Stimulated activated CD4-positive, alpha-beta T cell treated with anti-CD3 and anti-CD28 coated beads, Interleukin-4, amount 100 ng/mL, for 1 hour (primary cell): Measurements from ENCODE around the gene SULT1A2.
"Not testable (repeated sequence)": the region's sequence is repeated elsewhere in the genome, so short reads cannot be mapped to it uniquely, and the experiment has no call there.

Experiments
- DNase-seq: peaks from one replicate; pipeline ENCODE4 v3.0.0-alpha.2; 2020

SULT1A2 gene

GRCh38 chr16:28589930-28590329 is 6.9 kb downstream of the SULT1A2 start:
- no peak for DNase-seq

DNA sequence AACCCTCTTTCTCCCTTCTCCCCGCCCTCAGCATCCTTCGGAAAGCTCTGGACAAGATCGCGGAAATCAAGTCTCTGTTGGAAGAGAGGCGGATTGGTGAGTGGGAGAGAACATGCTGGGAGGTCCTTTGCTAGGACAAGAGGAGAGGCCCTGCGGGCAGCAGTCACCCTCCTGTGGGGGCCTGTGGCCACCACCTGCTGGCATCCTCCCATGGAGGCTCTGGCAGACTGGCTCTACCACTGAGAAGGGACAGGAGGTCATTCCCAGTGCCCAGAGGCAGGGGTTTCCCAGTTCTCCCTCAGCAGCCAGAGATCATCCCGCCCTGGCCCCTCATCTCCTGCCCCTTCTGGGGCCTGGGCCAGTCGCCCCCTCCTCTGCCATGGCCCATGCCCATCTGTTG is 7.8 kb downstream of the SULT1A2 start:
- no peak for DNase-seq

DNA sequence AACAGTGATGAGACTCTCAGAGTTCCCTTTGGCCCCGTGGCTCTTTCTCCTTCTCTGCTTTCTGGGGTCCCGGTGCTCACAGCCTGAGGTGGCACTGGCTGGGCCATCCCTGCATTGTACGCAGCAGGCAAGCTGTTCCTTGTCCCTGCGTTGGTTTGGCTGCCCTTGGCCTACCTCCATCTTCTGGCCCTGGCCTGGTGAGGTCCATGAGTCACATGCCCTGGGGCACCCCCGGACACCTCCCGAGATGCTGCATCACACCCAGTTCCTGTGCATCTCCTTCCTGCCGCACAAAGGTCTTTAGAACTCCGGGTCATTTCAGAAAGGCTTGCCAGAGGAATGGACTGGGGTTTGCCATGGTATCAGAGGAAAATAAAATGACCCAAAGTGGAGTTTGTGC is 9.5 kb downstream of the SULT1A2 start:
- no peak for DNase-seq

DNA sequence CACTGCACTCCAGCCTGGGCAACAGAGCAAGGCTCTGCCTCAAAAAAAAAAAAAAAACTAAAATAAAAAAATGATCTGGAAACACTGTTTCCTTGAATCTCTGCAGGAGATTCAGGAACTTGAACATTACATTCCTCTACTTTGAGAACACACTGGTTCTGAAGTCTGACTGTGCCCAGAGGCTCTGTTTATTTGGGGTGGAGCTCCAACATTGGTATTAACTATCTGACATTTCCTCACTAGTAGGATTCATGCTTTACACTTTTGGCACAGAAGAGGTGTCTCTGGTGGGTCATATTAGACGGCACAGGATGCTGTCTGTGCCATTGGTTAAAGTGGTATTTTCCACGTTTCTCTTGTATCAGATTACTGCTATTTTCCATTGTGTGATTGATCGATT is 10.4 kb downstream of the SULT1A2 start:
- DNase-seq = no peak

DNA sequence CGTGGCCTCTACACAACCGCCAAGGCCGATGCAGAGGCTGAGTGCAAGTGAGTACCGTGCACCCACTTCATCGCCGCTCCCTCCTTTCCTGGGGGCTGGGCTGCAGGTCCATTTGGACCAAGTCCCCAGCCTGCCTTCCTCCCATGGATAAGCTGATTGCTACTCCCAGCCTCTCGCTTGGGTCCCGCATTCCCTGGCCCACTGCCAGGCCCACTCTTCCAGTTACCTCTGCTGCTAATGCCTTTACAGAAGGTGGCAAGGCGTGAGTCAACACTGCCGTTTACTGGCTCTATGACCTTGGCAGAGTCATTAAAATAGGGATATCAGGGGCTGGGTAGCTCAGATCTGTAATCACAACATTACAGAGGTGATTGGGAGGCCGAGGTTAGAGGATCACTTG is 11.2 kb downstream of the SULT1A2 start:
- no peak for DNase-seq

DNA sequence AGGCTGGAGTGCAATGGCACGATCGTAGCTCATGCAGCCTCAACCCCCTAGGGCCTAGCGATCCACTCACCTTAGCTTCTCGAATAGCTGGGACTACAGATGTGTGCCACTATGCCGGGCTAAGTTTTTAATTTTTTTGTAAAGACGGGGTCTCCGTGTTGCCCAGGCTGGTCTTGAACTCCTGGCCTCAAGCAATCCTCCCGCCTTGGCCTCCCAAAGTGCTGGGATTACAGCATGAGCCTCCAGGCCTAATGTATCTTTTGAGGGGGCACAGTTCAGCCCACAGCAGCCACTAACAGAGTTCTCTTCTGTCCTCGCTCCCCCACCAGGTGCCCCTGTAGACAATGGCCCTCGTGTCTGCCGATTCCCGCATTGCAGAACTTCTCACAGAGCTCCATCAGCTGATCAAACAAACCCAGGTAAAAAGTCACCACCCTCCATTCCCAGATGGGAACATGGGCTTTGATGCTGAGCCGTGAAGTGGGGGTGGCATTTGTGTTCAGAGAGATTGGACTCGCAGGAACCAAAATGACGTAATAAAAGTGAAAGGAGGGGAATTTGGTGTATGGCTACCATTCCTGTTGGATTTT is 16.0 kb downstream of the SULT1A2 start:
- no peak for DNase-seq

- DNase-seq = no peak
Observed at GRCh38 chr16:28575446-28576109, 21.3 kb downstream of the SULT1A2 start.

DNA sequence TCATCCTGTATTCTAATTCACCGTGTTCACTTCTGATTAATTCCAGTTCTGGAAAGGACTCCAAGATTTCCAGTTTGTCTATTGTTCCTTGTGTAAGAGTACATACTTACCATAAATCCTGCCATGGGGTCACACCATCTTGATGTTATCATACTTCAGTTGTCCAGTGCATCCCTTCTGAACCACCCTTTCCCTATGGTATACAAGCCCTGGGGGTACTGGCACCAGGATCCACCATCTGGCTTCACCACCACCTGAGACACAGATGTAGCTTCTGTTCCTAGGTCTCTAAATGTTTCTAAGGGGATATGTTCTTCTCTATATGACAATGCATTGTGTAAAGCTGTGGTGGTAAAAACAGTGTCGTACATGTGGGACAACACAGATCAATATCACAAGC is 21.9 kb downstream of the SULT1A2 start:
- no peak for DNase-seq

DNA sequence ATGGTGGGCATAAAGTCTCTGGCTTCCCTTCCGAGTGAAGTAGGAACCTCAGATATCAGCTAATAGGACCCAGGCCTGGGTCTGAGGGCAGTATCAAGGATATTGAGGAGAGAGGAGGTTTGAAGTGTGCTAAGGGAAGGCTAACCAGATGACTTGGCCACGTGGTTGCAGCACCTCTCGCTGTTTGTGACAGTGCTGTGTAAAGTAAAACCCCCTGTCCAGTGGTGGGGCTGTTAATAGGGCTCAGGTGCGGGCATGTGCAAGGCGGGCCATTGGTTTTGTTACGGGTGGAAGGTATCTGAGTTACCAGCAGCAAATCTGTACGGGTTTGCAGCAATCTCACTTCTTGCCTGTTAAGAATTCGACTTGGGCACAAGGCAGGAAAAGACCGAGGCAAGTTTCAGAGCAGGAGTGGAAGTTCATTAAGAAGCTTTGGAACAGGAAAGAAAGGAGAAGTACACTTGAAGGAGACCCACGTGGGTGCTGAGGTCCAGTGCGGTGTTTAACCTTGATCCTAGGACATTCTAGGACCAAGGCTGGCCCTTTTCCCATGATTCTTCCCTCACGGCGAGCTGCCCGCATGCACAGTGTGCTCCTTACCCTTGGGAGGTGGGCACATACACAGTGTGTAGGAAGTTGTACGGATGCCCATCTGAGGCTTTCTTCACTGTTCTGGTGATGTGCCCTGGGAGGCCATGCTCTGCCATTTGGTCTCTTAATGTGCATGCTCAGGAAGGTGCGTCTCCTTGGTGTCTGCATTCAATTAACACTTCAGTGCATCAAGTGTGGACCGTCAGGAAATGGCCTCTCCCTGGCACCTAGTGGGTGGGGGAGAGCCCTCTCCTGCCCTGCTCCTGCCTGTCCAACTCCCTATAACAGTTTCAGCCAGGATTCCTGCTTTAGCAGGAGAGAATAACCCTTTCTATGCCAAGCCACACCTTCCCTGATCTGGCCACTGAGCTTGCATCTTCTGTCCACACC is 22.8 kb downstream of the SULT1A2 start:
- no peak for DNase-seq

GRCh38 chr16:28572696-28573510 is 23.9 kb downstream of the SULT1A2 start:
- no peak for DNase-seq

DNA sequence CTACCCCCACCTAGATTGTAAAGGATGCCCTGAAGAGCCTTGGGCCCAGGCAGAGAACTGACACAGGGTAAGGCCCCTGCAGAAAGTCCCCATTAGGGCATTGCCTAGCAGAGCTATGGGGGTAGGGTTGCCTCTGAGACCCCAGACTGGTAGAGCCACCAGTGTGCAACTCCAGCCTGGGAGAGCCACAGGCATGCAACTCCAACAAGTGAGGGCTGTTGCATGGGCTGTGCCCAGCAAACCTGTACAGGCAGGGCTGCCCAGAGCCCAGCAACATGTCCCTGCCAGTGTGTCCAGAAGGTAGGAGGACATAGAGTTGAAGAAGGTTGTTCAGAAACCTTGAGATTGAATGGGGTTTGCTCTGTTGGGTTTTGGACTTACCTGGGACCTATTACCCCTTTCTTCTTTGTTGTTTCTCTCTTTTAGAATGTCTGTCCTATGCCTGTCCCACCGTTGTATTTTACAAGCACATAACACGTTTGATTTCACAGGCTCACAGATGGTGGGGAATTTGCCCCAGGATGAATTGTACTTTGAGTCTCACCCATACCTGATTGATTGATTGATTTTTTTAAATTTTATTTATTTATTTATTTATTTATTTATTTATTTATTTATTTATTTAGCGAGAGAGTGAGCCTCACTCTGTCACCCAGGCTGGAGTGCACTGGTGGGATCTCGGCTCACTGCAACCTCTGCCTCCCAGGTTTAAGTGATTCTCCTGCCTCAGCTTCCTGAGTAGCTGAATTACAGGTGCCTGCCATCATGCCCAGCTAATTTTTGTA is 26.7 kb downstream of the SULT1A2 start:
- no peak for DNase-seq

DNA sequence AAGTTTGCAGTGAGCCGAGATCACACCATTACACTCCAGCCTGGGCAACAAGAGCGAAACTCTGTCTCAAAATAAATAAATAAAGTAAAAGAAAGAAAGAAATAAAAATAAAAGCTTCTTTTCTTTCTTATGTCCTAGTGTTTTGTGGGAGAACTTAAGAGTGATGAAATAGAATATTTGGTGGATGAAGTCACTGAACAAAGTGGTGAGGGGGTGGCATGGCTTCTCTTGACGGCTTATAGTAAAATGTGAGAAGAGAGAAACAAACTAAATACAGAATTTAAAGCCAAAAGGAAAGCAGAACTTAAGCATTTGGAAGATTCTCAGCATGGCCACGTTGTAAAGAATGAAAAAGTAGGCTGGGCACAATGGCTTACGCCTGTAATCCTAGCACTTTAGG is 27.8 kb downstream of the SULT1A2 start:
- no peak for DNase-seq

DNA sequence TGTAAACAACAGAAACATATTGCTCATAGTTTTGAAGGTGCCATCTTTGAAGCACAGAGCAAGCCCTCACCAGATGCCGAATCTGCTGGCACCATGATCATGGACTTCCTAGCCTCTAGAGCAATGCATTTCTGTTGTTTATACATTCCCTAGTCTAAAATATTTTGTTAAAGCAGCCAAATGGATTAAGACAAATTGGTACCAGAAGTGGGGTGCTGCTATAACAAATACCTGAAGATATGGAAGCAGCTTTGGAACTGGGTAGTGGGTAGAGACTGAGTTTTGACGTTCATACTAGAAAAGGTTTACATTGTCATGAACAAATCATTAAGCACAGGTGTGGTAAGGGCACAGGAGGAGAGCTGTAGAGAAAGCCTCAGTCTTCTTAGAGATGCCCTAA is 29.6 kb downstream of the SULT1A2 start:
- DNase-seq = no peak

DNA sequence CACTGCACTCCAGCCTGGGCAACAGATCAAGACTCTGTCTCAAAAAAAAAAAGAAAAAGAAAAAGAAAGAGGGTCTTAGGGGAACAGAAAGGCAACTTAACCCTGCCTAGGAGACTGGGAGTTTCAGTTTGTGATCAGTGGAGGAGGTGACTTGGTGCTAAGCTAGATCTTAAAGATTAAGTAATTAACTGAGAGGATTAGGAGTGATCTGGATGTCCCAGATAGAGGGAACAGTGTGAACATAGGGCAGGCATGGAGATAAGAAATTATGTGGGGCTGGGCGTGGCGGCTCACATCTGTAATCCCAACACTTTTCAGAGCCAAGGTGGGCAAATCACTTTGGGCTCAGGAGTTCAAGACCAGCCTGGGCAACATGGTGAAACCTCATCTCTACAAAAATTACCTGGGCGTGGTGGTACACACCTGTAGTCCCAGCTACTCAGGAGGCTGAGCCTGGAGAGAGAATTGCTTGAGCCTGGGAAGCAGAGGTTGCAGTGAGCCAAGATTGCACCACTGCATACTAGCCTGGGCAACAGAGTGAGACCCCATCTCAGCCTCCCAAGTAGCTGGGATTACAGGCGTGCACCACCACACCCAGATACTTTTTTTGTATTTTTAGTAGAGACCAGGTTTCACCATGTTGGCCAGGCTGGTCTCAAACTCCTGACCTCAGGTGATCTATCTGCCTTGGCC is 30.5 kb downstream of the SULT1A2 start:
- DNase-seq = not testable (repeated sequence)

GRCh38 chr16:28563218-28563617 is 33.6 kb downstream of the SULT1A2 start:
- DNase-seq = no peak

DNA sequence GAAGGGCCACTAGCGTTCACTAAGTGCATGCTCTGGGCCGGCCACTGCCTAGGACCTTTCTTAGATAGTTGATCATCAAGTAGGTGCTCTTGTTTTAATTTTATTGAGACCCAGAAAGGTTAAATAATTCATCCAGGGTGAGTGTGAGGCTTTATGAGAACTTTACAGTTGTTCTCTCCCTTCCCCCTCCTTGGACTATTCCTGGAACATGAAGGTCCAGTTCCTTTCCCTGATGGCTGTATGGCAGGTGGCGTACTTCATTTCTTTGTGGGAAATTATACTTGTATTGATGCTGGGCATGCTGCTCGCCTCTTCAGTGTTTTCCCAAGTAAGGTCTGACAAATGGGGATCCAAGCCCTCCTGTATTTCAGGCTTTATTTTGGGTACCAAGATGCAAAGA is 34.7 kb downstream of the SULT1A2 start:
- no peak for DNase-seq

DNA sequence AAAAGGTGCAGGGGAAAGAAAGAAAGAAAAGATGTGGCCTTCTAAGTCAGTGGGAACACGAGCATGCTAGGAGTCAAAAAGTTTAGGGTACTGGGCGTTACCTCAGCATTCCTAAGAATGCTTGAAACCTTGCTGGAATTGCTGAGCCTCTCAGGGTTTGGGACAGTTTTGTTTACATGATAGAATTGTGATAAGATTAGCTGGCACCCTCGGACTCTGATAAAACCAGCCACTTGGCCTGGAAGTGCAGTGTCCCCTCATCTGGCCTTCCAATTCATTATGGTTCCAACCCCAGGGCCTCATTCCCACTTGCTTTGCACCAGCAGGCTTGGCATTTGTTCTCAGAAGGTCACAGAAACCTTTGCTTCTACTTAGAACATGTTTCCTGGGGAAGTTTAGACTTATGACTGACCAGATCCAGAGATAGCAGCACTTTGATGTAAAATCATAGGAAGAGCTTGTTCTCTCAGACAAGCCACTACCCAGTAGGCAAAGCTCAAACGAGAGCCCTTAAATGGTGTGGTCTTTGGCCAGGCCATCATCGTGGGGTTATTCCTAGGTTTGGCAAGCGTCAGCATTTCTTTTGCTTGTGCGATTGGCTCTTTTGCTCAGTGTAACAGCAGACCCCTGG is 35.2 kb downstream of the SULT1A2 start:
- DNase-seq = no peak

- no peak for DNase-seq
Observed at GRCh38 chr16:28558456-28558855, 38.4 kb downstream of the SULT1A2 start.

- no peak for DNase-seq
Observed at GRCh38 chr16:28556914-28557320, 39.9 kb downstream of the SULT1A2 start.

- no peak for DNase-seq
Observed at GRCh38 chr16:28555561-28555960, 41.3 kb downstream of the SULT1A2 start.
